Activated gamma-delta T cell (primary cell): ENCODE results near the gene GAL3ST1.
"Not testable (repeated sequence)": the region's sequence is repeated elsewhere in the genome, so short reads cannot be mapped to it uniquely, and the experiment has no call there.

Source experiments
- DNase-seq: peaks from one replicate; lab custom pipeline; 2025; lab: John Stamatoyannopoulos, UW
- total RNA-seq, 2 donors: gene quantifications; one replicate each; lab custom pipeline; 2026; lab: John Stamatoyannopoulos, UW

GAL3ST1 gene, protein sequence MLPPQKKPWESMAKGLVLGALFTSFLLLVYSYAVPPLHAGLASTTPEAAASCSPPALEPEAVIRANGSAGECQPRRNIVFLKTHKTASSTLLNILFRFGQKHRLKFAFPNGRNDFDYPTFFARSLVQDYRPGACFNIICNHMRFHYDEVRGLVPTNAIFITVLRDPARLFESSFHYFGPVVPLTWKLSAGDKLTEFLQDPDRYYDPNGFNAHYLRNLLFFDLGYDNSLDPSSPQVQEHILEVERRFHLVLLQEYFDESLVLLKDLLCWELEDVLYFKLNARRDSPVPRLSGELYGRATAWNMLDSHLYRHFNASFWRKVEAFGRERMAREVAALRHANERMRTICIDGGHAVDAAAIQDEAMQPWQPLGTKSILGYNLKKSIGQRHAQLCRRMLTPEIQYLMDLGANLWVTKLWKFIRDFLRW
- total RNA-seq: 0.31 to 0.67 reads per million in 2 donors

DNA sequence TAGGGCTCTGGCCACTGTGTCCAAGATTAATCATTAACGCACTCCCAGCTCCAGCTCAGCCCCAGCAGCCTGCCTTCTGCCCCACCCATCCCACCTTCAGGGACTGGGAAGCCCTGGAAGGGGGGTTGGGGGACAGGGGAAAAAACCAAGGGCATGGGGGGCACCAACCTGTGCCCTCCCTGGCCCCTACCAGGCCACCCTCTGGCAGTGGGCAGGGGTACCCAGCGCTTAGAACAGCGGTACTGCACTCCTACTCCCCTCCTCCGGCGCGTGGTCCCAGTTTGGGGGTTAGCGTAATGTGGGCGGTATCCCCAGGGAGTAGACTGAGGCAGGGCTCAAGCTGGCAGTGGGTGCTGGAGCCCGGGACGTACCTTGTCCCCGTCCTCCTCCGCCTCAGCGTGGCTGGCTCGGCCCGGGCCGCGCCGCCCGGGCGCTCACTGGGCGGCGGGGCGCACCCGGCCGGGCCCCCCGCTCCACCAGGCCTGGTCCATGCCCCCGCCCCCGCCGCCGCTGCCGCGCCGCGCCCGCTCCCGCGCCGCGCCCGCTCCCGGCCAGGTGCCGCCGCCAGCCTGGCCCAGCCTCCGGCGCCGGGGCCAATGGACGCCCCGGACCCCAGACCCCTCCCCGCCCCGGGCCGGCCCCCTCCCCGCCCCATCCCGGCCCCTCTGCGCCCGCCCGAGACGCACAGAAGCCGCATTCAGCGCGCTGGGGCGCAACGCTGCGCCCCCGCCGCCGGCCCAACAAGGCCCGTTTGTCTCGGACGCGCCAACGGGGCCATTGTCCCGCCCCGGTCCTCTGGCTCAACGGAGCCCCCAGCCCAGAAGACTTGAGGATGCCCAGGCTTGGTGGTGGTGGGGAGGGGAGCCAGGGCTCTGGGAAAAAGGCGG lies at the start of gene GAL3ST1:
Gene GAL3ST1, minus strand, starts transcription at position 571 of the 887 bp plus-strand sequence. CDS start 17,273 bp downstream, outside the sequence.
- DNase-seq: no peak

DNA sequence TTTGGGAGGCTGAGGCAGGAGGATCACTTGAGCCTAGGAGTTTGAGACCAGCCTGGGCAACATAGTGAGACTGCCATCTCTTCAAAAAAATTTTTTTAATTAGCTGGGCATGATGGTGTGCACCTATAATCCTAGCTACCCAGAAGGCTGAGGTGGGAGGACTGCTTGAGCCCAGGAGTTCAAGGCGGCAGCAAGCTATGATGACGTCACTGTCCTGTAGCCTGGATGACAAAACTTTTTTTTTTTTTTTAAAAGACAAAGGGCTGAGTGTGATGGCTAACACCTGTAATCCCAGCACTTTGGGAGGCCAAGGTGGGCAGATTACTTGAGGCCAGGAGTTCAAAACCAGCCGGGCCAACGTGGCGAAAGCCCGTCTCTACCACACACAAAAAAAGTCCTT lies 45.4 kb upstream of the GAL3ST1 start:
- not testable (repeated sequence) for DNase-seq

DNA sequence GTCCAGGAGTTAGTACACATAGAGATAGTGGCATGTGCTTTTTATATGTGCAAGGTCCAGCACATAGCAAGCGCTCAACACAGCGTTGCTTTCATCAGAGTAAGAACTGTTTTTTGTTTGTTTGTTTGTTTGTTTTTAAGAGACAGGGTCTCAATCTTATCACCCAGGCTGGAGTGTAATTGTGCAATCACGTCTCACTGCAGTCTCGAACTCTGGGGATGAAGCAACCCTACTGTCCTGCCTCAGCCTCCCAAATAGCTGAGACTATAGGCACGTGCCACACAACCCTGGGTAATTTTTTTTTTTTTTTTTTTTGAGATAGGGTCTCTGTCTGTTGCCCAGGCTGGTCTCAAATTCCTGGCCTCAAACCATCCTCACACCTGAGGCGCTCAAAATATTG lies 43.4 kb upstream of the GAL3ST1 start:
- no peak for DNase-seq

DNA sequence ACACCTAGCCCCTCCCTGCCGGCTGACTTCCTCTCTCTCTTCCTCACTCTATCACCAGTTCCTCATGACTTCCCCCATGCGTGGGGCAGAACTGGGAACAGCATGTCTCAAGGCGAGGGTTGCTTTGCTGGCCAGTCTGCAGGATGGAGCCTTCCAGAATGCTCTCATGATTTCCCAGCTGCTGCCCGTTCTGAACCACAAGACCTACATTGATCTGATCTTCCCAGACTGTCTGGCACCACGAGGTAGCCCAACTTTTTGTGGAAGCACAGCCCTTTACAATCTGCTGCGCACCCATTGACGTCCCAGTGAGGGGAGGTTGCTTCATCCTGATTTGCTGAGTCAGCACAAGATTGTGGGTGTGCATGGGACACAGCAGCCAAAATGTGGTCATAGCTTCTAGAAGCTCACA lies 41.1 kb upstream of the GAL3ST1 start:
- DNase-seq: no peak

DNA sequence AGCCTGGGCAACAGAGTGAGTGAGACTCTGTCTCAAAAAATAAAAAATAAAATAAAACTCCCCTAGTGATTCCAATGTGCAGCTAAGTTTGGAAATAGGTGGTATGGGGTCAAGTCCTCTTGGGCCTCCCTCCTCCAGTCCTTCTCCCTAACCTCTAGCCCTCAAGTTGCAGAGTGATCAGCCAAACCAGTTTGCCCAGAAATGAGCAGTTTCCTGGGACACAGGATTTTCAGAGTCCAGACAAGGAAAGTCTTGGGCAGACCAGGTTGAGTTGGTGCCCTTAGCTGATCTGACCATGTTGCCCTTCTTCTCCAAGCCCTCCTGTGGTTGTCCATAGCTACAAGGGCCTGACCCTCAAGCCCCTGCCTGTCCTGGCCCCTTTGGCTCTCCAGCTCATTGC lies 40.4 kb upstream of the GAL3ST1 start:
- DNase-seq: no peak

DNA sequence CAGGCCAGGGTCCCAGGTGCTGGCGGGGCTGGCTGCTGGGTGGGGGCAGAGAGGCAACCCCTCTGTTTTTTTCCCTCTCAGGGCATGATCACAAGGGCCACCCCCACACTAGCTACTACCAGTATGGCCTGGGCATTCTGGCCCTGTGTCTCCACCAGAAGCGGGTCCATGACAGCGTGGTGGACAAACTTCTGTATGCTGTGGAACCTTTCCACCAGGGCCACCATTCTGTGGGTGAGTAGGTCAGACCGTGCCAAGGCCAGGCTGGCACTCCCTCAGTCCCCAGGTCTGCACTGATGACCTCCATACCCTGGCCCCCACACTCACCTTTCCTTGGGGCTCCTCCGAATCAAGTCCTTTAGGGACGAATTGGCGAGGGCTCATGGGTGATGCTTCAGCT lies 39.8 kb upstream of the GAL3ST1 start:
- DNase-seq: no peak

DNA sequence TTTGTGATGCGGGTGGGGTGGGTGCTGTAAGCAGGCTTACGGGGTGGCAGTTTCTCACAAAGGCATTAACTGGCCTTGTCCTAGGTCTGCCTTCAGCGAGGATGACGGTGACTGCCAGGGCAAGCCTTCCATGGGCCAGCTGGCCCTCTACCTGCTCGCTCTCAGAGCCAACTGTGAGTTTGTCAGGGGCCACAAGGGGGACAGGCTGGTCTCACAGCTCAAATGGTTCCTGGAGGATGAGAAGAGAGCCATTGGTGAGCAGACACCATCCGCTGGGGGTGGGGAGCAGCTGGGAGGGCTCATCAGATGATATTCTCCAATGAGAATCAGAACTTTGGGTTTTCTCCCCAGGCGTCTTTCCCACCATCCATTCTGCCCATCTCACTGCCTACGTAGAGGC lies 38.3 kb upstream of the GAL3ST1 start:
- DNase-seq: no peak

DNA sequence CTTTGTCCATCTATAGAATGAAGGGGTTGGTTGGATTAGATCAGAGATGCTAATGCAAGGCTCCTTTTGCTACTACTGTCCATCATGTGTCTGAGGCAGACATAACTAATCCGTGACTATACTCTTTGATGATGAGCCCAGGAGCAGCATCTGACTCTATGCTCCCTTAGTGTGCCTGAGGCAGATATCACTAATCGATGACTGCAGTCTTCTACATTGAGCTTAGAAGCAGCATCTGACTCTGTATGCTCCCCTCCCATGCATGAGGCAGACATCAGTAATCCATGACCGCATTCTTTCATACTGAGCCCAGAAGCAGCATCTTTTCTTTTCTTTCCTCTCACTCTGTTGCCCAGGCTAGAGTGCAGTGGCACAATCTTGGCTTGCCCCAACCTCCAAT lies 36.7 kb upstream of the GAL3ST1 start:
- DNase-seq: no peak

DNA sequence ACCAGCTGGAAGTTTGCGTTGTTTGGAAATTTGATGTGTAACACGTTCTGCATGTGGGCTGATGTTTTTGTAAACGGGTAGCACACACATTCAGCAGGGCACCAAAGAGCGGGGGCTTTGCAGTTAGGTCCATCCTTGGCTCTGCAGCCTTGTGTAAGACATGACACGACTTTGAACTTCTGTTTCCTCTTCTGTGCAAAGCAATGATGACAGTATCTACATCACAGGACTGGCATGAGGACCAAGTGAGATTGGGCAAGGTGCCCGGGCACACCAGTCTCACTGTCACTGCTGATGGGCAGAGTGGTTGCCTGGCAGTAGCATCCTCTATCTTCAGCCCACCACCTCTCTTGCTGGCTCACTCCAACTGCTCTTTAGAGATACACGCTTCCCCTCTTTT lies 35.8 kb upstream of the GAL3ST1 start:
- DNase-seq: no peak

DNA sequence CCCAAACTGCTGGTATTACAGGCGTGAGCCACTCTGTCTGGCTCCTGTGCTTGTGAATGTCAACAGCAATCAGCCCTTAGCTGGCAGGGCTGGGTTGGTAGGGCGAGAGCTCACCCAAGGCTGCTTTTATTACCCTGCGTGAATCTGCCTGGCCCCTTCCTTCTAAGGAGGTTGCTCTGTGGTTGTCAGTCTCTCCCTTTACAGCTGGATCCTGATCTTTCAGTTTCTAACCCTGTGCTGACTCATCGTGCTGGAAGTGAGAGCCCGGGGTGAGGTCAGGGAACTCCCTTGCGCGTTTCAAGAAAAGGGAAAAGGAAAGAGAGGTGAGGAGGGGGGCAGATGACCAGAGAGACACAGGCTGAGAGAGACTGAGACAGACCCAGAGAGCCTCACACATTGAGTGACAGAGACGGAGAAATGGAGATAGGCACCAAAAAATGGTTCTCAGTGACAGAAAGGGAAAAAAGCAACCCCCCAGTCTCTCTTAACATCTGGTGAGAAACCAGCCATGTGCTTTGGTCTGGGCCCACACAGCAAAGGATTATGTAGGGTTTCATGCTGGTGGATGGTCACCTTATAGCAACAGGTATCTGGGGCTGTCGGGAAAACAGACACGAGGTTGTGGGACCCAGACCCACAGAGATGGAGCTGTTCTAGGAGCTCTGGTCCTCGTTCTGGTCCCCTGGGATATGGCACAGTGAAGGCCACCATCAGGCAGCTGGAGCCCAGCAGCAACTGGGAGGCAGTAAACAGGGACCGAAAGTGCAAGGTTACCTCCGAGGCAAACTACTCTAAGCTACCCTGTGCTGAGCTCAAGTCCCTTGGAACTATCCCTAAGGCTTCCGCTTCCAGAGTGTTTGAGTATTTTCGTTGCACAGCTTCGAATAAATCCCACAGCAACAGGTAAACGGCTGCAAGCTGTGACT lies 35.1 kb upstream of the GAL3ST1 start:
- no peak for DNase-seq

DNA sequence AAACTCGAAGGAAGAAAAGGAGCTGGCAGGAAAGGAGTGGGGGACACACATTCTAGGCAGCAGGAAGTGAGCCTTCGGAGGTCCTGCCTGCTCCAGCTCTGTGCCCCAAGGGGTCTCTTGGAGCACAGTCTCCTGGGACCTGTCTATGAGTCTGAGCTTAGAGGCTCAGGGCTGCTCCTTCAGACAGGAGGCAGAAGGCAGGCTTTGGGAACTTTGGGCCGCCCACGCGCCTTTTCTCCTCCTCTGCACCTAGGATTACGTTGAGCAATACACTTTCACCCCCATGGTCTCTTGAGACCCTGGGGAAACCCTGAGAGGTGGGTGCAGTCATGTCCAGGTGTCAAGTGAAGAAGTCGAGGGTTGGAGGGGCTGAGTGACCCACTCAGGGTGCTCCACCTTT lies 33.5 kb upstream of the GAL3ST1 start:
- DNase-seq: no peak

DNA sequence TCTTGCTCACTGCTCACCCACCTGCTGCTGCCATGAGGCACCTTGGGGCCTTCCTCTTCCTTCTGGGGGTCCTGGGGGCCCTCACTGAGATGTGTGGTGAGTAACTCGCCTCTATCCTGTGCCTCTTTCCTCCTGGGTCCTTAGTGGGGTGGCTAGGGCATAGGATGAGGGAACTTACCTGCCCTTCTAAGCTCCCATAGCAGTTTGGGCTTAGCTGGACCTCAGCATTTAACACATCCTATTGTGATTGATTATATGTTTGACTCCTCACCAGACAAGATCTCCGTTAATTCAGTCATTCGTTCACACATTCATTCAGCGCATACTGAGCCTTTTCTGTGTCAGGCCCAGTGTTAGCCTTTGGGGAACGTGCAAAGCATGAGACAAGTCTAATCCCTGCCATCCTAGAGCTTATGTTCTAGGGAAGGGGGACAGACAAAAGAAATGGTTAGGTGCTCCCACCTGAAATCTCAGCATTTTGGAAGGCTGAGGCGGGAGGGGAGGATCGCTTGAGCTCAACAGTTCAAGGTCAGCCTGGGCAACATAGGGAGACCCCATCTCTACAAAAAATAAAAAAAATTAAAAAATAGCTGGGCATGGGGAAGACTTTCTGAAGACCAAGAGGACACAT lies 33.0 kb upstream of the GAL3ST1 start:
- no peak for DNase-seq

DNA sequence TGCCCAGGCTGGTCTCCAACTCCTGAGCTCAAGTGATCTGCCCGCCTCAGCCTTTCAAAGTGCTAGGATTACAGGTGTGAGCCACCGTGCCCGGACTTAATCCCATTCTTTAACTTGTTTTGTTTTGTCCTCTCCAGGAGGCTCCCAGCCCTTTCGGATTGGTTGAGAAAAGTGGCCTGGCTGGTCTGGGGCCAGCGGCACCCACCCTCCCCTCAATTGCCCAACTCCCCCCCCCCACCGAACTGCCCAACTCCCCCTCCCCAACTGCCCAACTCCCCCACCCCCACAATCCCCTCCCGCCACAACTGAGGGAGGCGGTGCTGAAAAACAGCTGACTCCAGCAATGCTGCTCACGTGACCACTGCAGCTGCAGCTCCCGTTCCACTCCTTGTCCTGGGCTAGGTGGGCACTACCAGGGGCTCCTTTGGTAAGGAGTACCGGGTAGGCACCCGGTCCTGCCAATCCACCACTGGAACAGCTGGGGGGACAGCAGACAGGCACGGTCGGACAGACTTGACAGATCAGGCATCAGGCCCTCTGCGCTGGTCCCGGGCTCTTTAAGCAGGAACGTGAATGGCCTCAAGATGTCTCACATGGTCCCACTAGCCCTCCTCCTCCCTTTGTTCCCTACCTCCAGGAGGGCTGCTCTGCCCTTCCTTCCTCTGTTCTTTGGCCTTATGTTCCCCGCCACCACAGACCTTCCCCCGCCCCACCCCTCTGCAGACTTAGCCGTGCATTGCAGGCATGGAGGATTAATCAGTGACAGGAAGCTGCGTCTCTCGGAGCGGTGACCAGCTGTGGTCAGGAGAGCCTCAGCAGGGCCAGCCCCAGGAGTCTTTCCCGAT lies 32.2 kb upstream of the GAL3ST1 start, which contains the start of gene TCN2:
Gene TCN2, plus strand, starts transcription at position 720 of the 845 bp plus-strand sequence. CDS start 158 bp downstream, outside the sequence.
- DNase-seq: no peak

DNA sequence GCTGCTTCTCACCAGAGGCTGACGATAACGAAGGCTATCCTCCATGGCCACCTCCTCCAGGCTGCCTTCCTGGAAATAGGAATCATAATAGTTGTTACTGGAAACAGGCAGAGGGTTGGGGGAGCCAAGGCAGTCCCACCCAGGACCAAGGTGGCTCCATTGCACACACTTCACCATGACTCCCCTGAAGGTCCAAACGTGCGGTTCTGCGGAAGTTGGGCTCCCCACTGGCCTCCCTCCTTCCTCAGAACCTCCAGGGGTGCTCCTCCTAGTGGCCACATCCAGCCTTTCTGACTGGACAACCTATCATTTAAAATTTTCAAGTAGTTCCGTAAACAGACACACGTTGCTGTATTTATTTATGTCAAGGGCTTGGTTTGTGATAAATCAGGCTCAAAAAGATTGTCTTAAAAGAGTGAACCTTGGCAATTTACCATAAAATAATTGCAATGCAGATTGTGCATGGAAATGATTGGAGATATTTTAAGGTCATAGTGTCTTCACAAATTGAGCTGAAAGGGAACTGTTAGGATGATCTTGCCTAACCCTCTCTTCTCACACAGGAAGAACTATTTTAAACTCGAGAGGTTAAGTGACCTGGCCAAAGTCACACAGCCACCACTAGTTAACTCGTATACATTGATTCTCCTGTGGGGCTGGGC lies 31.1 kb upstream of the GAL3ST1 start:
- no peak for DNase-seq

DNA sequence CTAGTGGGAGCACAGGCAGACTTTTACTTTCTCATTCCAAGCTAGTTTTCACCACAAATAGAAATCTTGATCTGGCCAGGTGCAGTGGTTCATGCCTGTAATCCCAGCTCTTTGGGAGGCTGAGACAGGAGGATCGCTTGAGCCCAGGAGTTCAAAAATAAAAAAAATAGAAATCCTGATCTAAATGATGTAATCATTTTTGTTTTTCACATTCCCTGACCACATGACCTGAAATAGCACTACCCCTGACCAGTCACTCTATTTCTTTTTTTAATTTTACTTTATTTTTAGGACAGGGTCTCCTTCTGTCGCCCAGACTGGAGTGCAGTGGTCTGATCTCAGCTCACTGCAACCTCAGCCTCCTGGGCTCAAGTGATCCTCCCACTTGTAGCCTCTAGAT lies 30.3 kb upstream of the GAL3ST1 start:
- DNase-seq: no peak

DNA sequence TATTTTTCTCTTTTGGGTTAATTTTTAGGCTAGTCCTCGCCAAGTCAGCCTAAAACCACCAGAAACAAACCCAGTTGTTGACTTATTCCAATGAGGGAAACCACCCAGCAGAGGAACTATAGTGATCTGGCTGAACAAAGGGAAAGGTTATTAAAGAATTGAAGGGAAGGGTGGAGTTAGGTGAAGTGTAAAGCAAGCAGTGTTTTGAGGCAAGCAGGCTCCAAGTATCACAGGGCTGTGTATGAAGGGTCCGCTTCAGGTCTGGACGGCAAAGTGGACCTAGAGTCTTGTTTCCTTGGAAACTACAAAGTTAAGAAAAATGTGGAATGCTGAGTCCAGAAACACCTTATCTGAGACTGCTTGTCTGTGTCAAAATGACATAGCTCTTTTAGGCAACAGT lies 29.3 kb upstream of the GAL3ST1 start:
- DNase-seq: no peak

DNA sequence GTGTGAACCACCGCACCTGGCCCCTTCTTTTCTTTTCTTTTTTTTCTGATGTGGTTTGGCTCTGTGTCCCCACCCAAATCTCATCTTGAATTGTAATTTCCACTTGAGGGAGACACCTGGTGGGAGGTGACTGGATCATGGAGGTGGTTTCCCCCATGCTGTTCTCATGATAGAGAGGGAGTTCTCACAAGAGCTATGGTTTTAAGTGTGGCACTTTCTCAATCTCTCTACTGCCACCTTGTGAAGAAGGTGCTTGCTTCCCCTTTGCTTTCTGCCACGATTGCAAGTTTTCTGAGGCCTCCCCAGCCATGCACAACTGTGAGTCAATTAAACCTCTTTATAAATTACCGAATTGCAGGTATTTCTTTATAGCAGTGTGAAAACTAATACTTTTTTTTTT lies 27.6 kb upstream of the GAL3ST1 start:
- no peak for DNase-seq

DNA sequence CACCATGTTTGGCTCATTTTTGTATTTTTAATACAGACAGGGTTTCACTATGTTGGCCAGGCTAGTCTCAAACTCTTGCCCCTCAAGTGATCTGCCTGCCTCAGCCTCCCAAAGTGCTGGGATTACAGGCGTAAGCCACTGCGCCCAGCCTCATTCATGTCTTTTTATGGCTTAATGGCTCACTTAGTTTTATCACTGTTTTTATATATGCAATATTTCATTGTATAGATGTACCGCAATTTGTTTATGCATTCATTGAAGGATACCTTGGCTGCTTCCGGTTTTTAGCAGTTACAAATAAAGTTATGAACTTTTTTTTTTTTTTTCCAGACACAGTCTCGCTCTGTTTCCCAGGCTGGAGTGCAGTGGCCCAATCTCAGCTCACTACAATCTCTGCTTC lies 27.0 kb upstream of the GAL3ST1 start:
- DNase-seq: no peak

DNA sequence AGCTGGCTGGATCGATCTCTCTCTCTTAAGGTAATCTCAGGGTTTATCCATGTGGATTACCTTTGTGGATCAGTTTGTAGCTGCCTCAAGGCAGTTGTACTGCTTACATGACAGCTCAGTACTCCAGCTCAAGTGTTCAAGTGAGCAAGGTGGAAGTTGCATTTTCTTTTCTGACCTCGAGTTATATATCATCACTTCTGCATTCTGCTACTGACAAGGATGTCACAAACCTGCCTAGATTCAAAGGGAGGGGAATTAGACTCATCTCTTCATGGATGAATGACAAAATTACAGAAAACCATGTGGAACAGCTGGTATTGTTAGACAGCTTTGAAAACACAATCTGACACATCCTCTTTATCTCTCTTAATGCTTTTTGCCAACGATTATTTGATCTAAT lies 26.5 kb upstream of the GAL3ST1 start:
- DNase-seq: no peak

DNA sequence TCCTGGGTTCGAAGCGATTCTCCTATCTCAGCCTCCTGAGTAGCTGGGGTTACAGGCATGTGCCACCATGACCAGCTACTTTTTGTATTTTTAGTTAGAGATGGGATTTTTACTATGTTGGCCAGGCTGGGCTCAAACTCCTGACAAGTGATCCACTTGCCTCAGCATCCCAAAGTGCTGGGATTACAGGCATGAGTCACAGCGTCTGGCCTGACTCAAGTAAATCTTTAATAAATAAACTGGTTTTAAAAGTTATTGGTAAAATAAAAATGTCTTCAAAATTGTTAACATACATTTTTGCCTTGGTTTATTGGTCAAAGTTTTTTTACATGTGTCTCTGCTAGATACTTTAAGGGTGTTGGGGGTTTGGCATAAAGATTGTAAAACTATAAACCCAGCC lies 24.5 kb upstream of the GAL3ST1 start:
- DNase-seq: no peak
